ENCODE results near the gene CARD11.

Gene CARD11

GRCh38 chr7:2864204-2864985 is 179.3 kb downstream of the CARD11 start:
- DNase-seq: no peak

GRCh38 chr7:2863461-2864066 is 180.1 kb downstream of the CARD11 start:
- peak; percentile 84 for DNase-seq

GRCh38 chr7:2862831-2863361 is 180.8 kb downstream of the CARD11 start:
- DNase-seq: no peak

GRCh38 chr7:2861509-2861908 is 182.2 kb downstream of the CARD11 start:
- no peak for DNase-seq

- no peak for DNase-seq
These were observed 183.0 kb downstream of the CARD11 start for GRCh38 chr7:2860627-2861133.

- no peak for DNase-seq
These were observed 183.7 kb downstream of the CARD11 start for GRCh38 chr7:2859952-2860351.

GRCh38 chr7:2858621-2859020 is 185.0 kb downstream of the CARD11 start:
- DNase-seq: no peak

- no peak for DNase-seq
These were observed 187.1 kb downstream of the CARD11 start for GRCh38 chr7:2856388-2857169.
